ENCODE measurements around the gene C9orf50.

Gene C9orf50

DNA sequence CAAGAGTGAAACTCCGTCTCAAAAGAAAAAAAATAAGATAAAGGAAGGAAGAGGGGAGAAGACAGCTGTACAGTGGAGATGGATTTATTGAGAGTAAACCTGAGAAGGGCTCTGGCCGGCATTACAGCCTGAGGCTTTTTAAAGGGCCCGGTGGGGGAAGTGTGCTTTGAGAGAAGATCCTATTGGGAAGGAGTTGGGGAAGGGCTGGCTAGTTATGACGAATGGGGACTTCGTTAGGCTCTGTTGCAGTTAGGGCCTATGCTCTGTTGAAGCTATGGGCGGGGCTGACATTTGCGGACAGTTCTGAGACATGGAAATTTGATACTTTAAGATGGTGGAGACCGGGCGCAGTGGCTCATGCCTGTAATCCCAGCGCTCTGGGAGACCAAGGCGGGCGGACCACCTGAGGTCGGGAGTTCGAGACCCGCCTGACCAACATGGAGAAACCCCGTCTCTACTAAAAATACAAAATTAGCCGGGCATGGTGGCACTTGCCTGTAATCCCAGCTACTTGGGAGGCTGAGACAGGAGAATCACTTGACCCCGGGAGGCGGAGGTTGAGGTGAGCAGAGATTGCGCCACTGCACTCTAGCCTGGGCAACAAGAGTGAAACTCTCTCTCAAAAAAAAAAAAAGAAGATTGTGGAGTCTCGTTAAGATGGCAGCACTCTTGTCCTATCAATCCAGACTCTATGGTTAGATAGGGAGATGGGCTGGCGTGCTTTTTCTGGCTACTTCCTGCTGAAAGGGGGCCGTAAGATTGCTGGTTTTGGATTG lies 33.2 kb downstream of the C9orf50 start:
- no peak for DNase-seq

DNA sequence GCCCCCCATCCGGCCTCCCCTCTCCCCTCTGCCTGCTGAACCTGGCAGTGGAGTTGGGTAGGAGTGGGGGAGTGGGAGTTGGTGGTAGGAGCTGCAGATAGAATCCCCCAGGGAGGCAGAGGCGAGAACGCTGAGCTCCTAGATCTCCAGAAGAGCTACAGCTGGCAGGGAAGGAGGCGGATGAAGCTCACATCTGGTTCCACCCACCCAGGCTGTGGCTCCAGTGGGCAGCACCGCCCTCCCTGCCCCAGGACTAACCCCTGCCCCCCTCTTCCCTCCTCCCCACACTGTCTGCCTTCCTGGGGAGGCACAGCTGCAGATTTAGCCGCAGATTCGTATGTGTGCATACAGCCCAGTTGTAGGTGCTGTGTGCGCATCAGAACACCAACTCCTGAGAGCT lies 34.2 kb downstream of the C9orf50 start:
- peak; percentile 73 for DNase-seq

DNA sequence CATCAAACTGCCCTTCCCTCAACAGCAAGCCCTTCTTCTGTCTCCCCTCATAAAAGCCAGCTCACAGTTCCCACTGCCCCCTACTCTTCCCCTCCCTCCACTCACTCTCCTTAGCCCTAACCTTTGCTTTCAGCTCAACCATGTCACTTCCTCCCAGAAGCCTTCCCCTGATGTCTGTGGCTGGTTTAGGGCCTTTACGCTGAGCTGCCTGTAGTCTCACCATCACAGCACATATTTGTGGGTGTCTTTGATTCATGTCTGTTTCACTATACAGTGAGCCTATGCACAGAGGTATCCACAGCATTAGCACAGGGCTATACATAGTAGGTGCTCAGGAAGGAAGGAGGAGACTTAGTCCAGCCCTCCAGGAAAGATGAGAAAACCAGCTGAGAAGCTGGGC lies 34.7 kb downstream of the C9orf50 start:
- DNase-seq, result no peak

DNA sequence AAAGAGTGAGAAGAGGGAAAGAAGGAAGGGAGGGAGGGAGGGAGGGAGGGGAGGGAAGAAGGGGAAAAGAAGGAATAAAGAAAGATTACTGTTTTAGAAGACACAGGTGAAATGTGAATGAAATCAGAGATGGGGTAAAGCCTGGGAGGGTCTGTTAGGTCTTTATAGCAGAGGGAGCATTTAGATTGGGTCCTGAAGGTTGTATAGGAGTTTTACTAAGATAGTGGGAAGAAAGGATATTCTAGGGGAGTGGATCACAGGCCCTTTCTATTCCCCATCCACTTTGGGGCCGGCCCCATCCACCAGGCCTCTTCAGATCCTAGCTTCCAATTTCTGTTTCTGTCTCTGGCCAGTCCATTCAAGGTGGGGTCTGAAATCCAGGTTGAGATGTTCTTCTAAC lies 35.5 kb downstream of the C9orf50 start:
- no peak for DNase-seq

DNA sequence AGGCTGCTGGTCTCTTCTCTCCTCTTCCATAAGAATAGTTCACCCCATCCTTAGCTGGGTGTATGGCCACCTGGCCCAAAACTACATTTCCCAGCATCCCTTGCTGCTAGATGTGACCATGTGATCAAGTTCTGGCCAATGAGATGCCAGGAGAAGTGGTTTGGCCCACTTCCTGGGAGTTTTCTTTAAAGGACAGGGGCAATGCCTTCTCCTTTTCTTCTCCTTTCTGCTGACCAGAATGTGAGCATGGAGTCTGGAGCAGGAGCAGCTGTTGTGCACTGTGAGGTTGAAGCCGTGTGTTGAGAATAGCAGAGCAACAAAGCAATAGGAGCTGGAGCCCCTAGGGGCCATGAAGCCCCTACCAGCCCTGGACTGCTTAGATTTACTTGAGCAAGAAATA lies 36.8 kb downstream of the C9orf50 start:
- peak; percentile 74 for DNase-seq

DNA sequence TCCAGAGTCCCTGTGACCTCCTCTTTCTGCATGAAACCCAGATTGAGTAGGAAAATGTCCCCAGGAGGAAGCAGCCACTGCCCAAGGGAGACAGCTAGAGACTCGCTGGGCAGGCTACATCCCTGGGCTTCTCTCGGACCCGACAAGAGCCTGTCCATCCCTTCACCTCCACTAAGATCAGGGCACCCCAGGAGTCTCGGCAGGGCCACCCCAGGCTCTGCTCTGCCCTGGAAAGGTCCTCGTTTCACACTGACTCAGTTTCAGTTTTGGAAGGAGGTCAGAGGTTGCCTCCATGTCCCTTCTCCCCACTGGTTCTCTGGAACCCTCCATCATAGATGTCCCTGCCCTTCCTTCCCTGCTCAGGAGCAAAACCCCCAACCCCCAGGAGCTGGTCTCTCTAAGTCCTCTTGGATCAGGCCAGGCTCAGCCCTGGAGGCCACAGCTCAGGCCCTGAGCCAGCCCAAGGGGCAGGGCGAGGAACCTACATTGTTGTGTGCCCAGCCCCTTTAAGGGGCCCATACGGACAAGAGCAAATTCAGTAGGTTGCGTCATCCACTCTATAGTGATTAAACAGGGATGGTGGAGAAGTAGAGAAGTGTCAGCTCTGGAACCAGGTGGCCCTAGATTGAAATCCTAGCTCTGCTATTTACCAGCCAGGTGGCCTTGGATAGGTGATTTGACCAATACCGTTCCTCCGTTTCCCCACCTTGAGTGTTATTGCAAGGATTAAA lies 37.4 kb downstream of the C9orf50 start:
- no peak for DNase-seq

DNA sequence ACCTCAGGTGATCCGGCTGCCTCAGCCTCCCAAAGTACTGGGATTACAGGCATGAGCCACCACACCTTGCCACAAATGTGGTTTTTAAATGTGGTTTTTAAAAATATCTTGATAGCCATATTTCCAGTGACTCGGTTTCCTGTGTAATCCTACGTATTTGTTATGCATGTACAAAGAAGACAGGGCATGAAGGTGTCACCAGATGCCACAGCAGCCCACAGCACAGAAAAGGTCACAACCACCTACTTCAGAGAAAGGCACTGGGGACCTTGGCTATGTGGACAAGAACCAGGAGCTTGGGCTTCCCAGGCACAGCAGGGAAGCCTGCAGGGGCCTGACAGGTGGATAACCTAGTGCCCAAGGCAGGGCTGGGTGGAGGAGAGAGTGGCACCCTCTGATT lies 38.0 kb downstream of the C9orf50 start:
- DNase-seq, result no peak

DNA sequence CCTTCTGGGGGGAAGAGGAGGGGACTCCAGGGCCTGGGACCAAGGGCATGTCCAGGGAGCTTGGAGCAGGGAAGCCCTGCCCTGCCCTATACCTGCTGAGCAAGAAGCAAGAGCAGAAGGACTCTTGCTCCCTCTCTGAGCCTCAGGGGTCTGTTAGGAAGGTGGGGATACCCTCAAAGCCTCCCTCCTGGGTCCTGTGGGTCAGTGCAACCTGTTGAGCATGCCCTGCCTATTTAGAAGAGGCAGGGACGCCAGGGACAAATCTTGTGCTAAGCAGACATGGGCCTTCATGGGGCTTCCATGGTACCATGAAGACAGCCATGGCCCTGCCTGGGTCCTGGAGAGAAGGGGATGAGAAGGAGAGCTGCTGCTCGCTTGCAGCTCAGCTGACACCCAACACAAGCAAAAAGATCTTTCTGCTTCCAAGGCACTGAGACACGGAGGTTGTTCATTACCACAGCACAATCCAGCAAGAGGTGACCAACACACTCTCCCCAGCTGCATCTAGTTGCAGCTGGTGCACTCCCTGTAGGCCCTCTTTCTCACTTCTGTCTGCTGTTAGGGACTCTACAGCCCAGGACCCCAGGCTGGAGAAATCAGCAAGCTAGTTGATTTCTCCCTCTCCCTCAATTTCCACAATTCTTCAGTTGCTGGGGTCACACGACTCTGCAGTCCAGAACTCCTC lies 39.3 kb downstream of the C9orf50 start:
- DNase-seq, result no peak

DNA sequence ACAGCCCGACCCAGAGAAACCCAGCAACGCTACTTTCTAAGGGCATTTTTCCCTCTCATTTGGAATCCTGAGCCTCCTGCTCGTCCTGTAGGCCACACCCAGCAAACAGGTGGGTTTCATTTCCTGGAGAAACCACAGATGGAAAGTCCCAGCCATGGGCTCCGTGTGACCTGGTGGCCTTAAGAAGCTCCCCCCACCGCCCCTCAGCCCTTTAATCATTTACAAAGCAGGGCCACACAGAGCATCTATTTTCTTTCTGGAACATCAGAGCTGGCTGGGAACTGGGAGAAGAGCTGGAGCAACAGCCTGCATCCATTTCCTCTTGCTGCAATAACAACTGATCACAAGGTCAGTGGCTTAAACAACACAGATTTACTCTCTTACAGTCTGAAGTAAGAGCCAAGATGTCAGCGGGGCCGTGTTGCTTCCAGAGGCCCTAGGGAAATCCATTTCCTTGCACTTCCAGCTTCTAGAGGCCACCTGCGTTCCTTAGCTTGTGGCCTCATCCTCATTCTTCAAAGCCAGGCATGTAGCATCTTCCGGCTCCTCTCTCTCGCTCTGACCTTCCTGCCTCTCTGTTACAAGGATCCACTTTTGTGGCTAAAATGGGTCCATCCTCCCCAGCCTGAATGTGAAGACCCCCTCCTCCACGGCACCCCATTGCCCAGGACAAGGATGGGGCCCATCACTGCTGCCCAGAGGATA lies 40.5 kb downstream of the C9orf50 start:
- no peak for DNase-seq

DNA sequence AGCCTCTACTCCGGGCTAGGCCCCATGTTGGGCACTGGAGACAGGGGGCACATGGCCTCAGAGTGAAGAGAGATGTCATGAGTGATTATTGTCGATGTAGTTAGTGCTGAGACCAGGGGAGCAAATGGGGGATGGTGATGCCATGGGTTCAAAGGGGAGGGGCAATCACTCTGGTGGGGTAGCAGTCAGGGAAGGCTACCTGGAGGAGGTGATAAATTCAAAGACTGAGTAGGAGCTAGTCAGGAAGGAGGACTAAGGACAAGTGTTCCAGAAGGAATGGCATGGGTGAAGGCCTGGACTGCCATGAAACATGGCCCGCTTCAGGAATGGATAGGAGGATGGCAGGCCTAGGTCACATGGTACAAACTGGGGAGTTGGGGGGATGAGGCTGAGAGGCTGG lies 41.6 kb downstream of the C9orf50 start:
- no peak for DNase-seq

DNA sequence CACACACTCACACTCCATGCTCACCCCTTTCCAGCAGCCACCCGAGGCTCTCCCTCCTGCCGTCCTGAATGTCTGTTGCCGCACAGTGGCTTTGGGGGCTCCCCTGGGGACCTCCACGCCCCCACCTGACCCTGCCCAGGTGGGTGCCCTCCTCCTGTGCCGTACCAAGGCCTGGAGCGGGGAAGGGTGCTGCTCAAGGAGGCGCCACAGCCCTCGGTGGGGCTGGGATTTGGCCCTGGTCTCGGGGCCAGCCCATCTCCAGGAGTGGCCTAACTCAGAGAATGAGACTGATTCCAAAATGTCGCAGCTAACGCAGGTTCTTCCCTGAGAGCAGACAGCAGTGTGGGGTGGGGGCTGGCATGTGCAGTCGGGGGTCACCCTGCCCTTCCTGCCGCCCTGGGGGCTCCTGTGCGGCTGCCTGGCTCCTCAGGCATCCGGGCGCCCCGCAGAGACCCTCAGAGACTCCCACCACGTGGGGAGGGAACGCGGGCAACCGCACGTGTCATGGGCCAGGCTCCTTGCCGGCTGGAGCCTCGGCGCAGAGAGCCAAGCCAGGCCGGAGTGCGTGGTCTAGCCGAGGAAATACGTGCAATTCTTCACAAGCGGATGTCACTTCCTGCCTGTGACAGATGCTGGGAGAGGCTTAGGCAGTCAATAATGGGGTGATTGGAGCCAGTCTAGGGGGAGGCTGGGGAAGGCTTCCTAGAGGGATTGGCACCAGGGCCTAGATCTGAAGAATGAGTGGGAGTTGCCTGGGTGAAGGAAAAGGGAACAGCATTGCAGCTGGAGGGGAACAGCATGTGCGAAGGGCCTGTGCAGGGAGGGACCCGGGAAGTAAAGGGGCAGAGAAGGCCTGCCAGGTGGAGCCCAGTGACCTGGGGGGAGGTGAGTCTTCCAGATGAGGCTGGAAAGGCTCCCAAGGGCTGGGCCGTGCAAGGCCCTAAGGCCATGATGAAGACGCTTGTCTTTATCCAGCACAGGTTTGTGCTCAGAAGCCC lies 44.1 kb downstream of the C9orf50 start:
- DNase-seq, result no peak

DNA sequence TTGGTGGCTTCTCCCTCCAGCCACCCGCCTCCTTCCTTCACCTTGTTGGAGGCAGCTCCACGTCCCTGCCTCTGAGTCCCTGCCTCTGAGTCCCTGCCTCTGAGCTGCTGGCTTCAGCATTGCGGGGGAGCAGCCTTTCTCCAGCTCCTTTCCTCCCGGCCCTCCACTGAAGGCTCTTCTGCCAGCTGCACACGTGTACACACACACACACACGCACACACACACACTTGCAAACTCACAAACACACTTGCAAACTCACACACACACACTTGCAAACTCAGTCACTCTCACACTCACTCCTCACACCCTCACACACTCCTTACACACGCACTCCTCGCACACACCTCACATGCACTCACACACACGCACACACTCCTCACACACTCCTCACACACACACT lies 45.1 kb downstream of the C9orf50 start:
- no peak for DNase-seq

DNA sequence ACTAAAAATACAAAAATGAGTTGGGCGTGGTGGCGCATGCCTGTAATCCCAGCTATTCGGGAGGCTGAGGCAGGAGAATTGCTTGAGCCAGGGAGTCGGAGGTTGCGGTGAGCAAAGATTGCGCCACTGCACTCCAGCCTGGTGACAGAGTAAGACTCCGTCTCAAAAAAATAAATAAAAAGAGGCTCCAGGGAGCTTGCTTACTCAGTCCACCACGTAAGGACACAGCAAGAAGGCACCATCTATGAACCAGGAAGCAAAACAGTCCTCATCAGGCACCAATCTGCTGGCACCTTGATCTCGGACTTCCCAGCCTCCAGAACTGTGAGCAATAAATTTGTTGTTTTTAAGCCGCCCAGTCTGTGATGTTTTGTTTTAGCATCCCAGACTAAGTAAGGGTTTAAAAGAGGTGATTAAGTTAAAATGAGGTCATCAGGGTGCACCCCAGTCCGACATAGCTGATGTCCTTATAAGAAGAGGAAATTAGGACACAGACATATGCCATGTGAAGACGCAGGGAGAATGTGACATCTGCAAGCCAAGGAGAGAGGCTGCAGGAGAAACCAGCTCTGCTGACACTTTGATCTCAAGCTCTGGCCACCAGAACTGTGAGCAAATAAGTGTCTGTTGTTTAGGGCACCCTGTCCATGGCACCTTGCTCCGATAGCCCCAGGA lies 45.9 kb downstream of the C9orf50 start:
- DNase-seq, result no peak

DNA sequence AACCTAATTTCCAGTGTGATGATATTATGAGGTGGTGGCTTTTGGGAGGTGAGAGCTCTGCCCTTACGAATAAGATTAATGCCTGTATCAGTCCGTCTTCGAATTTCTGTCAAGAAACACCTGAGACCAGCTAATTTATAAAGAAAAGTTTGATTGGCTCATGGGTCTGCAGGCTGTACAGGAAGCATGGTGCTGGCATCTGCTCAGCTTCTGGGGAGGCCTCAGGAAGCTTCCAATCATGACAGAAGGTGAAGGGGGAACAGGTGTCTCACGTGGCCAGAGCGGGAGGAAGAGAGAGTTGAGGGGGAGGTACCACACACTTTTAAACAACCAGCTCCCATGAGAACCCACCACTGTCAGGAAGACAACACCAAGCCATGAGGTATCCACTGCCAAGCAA lies 46.9 kb downstream of the C9orf50 start:
- DNase-seq, result no peak

DNA sequence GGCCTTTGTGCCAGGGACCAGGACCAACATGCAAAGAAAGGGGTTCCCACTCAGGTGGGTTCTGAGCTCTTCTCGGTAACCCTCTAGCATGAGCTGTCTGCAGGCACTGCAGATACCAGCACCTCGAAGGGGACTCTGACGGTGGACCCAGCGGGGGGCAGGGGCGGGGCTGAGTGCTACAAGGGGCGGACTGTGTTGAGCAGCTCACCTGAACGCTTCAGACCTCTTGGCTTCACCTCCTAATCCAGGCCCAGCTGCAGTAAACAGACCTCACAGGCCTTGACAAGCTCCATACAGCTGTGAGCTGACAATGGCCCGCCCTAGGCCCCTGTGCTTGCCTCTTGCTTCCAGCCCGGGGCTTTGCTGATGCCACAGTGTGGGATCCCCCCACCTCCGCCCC lies 48.4 kb downstream of the C9orf50 start:
- DNase-seq, result peak; percentile 58

DNA sequence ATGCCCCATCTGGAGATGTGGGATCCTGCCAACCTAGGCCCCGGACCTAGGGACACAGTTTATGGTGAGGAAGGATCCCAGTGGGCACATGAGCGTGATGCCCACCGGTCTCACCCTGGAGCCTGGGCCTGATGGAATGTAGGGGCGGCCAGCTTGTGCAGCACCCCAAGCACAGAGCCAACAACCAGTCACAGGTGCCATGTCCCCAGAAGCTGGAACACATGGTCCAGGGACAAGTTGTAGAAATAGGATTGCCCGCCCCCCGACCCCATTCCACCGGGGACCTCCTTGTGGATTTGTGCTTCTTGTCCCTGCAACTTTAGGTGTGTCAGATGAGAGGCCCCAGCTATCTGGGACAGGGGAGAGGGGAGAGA lies 48.9 kb downstream of the C9orf50 start:
- DNase-seq, result no peak

DNA sequence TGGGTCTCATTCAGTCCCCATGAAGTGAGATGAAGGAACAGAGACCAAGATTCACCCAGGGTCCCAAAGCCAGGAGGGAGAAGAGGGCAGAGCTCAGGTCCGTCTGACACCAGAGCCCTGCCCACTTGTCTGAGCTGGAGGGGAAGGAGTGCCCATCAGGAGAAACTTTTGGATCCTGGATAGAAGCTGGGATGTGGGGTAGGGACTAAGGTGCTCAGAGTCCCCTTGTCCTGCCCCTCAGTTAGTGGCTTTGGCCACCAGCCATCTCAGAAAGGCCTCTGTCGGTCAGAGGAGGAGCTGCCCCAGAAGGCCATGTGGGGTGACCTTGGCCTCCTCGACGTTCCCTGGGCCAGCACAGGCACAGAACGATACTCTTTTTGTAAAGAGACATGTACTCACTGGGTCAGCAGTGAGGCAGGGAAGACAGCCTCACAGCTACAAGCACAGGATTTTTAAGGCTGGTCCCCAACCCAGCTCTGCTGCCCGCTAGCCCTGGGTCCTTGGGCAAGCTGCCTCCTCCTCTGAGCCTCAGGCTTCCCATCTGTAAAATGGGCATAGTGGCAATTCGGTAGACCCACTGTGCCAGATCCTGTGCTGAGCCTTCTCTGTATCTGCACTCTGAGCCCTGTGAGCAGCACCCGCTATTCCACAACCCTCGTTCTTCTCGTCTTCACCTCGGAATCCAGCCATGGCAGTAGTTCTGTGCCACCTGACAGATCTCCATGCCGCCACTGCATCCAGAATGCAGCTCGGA lies 49.4 kb downstream of the C9orf50 start:
- DNase-seq, result no peak

DNA sequence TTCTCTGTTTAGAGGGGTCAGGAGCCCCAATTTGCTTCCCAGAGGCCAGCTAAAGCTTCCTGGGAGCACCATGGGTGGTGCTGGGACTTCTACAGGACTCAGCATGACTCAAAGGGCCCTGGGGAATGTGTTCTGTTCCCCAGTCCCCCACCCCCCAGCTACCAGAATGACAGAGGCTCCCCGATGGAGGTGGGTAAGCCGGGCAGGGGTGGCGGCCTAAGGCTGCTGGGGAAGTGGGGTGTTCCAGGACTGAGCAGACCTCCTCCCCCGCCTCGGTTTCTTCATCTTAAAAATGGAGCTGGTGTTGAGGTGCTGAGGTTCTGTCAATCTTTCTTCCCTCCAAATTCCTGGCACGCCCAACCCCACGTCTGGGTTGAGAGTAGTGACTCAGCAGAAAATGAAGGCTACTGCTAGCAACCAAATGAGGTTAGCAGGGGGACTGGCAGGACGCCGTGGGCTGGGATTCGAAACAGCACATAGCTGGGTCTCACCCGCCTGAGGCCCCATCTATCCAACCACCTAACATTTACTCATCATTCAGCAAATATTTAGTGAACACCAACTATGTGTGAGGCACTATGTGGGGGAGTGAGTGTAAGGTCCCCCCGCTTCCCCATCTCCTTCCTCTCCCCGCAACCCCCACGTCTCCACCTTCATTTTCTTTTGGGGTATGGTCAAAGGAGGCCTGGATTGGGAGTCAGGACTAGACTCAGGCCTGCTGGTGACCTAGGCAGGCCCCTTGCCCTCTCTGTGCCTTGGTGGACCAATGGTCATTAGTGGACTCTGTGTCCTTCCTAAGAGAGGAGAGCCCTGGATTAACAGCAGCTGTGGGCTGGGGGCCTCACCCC lies 50.2 kb downstream of the C9orf50 start:
- DNase-seq, result peak; percentile 15

DNA sequence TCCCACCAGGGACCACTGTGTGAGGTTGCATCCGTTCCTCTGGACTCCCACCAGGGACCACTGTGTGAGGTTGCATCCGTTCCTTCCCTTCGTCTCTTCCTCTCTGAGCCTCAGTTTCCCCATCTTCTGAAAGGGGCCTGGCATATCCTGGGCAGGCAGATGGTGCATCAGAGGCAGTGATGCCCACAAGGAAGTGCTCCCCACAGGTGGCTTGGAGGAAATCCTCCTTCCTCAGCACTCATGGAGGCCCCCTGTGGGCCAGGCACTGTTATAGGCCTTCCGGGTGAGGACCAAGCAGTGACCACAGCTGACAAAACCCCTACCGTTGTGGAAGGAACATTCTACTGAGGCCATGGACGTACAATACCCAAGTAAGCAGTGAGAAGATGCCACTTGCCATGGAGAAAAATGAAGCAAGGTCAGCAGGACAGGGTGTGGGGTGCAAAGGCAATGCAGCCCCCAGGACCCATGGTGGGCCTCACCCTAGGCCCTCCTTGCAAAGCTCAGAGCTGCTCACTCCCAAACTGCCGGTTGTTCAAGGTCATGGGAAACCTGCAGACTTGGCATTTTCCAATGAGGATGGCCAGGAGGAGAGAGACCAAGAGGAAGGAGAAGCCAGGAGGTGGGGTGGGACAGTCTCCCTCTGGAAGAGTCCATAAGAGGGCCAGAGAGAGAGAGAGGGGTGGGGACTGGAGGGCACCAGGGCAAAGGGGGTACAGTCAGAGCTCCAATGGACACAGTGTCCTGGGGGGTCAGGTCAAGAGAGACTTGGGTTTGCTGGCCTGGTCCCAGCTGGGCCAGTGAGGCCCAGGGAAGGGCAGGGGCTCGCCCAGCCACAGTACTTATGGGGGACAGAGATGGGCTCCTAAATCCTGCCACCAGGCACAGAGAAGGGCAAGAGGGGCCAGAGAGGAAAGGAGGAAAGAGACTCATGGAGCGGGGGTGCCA lies 51.1 kb downstream of the C9orf50 start:
- DNase-seq, result no peak

Measured in NCI-H2171 treated with DMSO at 0.1 percent for 48 hours (cell line).